ENCODE data around the gene G6PD.
A peak's percentile ranks its signal among the peaks of the same experiment; 100 is the strongest.
"Not testable (repeated sequence)": the region's sequence is repeated elsewhere in the genome, so short reads cannot be mapped to it uniquely, and the experiment has no call there.

Gene G6PD

DNA sequence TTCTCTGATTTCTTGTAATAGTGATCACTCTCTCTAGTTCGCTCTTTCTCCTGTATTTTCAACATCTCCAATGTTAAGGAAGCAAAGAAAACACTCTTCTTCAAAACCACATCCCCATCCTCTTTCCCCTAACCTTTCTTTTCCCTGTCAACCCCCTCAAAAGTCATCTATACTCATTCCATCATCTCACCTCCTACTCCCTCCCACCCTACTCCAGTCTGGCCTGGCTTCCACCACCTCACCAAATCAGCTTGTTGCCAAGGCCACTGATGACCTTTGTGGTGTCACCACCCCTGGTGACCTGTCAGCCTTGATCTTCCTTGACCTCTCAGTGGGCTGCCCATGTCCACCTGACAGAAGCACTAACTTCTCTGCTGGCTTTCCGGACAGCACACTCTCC, 32.9 kb downstream of the G6PD start:
- no peak for ATAC-seq

DNA sequence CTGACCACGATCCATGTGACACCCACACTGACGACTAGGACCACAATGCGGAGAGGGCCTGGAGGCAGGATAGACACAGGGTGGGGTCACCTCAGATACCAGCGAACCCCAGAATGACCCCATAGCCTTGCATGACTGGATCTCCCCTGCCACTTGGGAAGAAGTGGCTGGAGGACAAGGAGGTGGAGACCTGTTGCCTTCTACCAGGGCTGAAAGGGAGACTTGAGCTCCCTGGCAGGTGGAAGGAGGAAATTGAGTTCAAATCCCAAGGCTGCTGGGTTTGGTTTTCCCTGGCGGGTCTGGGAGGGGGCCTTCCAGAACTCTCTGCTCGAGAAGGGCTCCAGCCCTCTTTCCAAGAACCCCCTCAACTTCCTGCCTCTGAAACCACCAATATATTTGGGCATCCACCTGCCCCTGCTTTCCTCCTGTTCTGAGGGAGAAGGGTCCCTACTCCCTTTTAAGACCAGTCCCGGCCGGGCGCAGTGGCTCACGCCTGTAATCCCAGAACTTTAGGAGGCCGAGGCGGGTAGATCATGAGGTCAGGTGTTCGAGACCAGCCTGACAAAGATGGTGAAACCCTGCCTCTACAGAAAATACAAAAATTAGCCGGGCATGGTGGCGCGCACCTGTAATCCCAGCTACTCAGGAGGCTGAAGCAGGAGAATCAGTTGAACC, 33.6 kb downstream of the G6PD start:
- ATAC-seq: no peak

DNA sequence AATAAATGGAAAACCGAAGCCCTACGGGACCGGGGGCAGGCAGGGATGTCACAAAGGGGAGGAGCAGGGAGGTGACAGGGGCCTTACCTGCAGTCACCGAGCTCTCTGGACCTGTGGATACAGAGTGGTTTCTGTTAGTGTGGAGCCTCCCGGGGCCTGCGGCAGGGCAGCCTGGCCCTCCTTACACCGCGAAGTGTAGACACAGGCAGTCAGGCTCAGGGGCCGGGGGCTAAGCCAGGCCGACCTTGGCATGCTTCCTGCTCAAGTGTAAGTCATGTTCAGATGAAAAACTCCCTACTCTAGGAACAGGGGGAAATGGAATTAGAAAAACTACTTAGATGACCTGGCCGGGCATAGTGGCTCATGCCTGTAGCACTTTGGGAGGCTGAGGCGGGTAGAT, 34.9 kb downstream of the G6PD start:
- ATAC-seq: no peak

DNA sequence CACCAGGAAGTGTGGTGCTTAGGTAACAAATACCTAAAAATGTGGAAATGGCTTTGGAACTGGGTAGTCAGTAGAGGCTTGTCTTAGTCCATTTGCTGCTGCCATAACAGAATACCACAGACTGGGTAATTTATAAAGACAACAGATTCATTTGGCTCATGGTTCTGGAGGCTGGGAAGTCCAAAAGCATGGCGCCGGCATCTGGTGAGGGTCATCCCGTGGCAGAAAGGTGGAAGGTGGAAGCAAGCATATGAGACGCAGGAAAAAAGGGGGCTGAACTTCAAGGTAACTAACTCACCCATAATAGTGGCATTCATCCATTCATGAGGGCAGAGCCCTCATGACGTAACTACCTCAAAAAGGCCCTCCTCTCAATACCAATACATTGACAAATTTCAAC, 37.2 kb downstream of the G6PD start:
- no peak for ATAC-seq

DNA sequence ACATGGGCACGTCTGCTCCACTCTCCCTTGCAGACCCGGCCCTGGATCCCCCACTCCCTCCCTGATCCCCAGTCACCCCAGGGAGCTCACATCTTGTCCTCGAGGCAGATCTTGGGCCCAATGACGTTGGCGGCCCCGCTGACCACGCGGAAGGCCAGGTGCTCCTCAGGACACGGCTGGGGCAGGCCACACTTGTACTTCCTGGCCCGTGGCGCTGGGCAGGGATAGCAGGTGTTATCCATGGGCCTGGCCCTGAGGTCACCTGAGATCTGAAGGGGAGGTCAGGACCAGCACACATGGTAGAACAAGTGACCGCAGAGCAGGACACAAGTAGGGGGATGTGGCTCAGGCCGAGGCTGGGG, 38.3 kb downstream of the G6PD start:
- ATAC-seq: no peak

DNA sequence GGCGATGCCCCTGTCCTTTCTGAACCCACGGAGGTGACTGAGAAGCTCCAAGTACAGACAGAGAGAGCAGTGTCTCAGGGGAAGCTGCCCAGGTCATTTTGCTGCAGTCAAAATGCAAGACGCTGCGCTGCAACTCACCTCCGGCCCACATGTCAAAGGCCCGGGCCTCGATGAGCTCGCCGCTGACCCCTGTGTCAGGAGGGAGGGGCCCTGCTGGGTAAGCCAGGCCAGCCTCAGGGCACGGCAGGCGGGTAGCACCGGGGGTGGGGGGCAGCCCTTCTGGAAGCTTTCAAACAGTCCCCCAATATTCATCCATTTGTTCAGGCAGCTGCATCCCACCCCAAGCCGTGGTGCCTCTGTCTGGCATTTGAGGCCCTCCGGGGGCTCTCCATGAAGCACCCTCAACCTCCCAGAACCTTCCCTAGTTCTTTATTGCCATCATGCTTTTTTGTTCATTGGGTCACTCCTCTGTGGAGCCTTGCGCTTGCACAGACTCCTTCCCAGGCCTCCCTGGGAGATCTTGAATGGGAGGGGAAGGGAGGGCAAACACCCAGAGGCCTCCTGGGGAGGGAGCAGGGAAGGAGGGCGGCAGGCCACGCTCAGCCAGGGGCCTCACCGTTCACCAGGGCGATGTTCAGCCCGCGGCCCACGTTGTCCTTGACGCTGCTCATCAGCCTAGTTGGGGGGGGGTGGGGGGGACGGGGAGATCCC, 38.8 kb downstream of the G6PD start:
- ATAC-seq: no peak

DNA sequence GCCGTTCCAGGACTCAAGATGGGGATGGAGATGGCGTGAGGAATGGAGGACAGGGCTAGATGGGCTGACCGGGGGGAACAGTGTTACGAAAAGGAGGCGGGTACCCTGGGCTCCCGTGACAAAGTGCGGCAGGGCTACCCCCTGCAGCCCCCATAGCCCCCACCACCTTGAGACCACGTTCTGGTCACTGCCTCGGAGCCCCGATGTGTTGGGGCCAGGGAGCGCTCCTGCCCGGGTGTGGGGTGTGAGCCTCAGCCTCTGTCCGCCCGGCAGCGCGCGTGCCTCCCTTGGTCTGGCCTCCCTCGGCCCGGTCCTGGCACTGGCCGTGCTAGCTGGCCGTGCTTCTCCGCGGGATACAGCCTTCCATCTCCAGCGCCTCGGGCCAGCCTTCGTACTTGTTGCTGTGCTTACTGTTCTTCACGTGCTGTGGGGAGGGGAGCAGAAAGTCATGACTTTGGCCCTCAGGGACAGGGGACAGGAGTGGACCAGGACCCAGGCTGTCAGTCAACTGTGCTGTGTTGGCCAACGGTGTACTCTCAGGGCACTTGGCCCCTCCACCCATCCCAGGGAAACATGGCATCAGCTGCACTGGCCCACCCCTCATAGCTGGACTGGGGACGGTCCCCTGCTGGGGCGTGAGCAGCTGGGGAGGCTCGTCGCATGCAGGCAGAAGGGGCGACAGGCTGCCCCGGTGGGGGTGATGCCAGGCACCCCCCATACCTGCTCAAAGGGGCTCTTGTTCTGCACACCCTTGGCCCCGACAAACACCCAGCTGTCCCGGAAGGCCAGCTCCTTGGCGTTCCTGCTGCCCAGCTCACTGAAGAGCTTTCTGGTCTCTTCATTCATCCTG, 39.9 kb downstream of the G6PD start:
- ATAC-seq: no peak

DNA sequence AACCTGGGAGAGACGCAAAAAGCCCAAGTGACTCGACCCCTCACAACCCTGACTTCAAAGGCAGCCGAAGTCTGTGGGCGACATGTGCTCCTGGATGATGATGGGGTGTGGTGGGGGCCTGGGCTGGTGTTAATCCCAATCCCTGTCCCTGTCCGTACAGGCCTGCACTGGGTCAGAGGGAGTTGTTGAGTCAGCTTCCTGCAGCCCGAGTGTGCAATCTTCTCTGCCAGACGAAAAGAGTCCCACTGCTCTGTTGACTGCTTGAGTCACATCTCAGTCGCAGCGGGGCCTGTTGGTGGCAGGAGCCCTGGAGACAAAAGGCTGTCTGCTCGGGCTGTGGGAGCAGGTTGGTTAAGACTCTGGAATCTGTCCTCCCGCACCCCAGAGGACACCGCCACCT, 40.9 kb downstream of the G6PD start:
- ATAC-seq: no peak

DNA sequence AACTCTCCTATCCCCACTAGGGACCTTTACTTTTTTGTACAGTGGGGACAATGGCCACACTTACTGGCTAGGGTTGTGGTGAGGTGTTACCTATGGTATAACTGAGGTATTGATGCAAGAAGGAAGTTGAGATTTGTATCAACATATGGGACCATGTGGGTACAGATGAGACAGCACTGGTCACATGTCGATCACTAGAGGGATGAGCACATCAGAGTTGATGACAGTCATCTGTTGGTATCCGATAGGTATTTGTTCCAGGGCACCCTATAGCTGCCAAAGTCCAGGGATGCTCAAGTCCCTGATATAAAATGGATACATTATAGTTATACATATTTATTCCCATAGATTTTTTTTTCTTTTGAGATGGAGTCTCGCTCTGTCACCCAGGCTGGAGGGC, 43.7 kb downstream of the G6PD start:
- no peak for ATAC-seq

DNA sequence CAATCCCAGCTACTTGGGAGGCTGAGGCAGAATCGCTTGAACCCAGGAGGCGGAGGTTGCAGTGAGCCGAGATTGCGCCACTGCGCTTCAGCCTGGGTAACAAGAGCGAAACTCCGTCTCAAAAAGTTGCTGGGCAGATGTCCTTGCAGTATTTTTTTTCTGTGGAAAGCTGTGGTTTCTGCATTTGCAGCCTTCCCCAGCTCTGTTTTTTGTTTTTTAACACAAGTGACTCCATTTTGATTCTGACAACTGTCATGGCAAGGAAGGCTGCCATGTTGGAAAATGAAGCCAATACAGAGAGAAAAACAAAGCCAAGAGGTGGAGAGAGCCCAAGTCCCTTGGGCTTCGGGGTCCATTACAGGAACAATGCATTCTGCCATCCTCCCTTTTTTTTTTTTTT, 44.5 kb downstream of the G6PD start:
- ATAC-seq: no peak

DNA sequence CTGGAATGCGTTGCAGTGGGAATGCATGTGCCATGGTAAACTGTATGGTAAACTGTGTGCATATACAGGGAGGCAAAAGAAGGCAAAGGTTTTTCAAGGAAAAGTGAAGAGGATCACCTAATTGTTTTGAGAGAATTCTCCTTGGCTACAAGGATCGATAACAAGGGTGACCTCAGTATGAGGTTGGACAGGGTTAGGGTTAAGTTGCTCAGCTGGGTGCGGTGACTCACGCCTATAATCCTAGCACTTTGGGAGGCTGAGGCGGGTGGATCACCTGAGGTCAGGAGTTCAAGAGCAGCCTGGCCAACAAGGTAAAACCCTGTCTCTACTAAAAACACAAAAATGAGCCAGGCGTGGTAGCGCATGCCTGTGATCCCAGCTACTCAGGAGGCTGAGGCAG, 45.2 kb downstream of the G6PD start:
- not testable (repeated sequence) for ATAC-seq

DNA sequence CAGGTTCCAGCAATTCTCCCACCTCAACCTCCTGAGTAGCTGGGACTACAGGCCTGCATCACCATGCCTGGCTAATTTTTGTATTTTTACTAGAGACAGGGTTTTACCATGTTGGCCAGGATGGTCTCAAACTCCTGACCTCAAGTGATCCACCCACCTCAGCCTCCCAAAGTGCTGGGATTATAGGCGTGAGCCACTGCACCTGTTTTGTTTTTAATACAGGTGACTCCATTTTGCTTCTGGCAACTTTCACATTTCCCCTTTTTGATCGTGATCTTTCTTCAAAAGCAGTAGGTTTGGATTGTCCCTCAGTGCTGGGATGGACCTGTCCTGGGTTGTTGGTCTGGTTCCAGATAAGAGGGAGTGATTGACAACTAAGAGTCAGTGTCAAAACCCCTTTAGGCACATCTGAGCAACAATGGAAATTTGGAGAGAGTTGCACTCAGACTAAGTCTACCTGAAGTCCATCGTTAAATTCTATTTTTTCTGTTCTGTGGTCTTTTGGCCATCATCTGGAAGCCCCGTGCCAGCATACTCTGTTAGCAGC, 50.0 kb downstream of the G6PD start:
- ATAC-seq: not testable (repeated sequence)

DNA sequence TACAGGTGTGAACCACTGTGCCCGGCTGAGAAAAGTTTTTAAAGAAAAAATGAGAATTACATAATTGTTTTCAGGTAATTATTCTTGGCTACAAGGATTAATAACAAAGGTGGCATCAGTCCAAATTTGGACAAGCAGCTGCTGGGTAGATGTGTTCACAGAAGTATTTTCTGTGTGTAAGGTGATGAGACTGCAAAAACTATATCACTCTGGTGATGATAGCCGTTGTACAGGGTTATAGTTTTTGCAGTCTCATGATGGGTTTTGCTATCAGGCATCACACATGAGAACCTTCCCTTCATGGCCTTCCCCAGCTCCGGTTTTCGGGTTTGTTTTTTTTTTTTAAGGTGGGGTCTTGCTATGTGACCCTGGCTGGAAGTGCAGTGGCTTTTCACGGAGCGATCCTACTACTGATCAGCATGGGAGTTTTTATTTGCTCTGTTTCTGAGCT, 51.1 kb downstream of the G6PD start:
- no peak for ATAC-seq

DNA sequence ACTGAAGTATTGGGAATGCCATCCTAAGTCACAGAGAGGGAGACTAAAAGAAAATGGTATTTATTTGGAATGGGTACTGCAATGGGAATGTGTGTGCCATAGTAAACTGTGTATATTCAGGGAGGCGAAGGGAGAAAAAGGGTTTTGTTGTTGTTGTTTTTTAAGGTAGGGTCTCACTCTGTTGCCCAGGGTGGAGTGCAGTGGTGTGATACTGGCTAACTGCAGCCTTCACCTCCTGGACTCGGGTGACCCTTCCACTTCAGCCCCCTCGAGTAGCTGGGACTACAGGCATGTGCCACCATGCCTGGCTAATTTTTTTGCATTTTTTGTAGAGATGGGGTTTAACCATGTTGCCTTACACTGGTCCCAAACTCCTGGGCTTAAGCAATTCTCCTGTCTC, 51.9 kb downstream of the G6PD start:
- no peak for ATAC-seq

DNA sequence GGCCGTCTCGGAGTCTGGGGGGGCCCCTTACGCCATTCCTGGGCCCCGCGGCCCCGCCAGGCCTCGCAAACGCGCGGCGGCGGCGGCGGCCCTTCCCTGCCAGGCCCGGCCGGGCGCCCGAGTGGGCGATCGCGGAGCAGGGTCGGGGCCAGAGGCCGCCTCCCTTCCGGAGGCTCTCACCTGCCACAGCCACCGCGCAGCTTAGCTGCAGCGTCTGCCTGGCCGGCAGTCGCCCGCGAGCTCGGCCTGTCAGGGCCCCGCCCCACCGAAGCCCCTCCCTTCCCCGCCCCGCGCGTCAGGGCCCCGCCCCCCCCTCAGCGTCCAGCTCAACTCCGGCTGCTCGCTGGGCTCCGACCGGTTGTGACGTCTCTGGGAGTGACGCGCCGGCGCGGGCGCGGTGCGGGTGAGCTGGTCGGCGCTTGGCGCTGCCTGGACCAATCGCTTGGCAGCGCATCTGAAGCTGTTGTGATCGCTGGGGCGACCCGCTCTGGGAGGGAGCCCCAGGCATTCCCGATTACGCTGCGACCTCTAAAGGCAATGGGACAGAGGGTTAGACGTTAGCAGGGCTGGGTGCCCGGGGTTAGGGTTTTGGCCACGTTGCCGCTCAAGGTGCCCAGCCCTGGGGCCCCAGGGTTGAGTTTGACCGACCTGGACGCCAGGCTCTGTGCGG, 56.1 kb downstream of the G6PD start, which contains the start of gene SLC10A3:
Gene SLC10A3 (minus strand): TSS at position 216 of the 670 bp plus-strand sequence. CDS start 1,689 bp downstream, outside the sequence.
- peak; percentile 92 to 93 for ATAC-seq

DNA sequence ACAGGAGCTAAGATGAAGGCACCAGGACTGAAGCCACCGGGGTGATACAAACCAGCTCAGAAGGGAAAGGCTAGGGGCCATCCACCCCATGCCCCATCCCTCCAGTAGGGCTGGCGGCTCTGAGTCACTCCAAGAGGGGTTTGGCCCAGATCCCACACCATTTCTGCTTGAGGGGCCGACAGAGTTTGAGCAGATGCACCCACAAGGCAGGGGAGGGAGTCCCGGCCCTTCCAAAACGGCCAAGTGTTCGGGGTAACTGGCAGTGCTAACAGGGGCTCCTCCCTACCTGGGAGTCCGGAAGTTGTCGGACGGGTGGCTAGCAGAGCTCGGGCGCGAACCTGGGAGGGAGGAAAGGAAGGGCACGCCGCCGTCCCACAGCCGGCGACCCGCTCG, 56.6 kb downstream of the G6PD start:
- peak; percentile 15 to 17 for ATAC-seq

DNA sequence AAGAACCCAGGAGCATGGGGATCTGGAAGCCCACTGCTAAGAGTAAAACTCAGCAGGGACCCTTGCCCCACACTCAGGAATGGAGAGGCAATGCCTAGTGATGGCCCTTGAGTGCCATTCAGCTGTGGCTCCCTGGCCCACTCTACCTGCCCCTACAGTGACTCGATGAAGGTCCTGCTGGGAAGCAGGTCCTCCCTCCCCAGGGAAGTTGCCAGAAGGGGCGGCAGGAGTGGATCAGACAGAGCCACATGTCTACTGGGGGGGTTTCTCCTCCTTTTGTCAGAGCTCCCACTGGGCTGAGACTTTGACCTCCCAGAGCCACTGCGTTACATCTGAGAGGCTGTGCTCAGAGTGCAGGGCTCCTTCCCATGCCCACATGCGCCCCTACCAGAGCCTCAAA, 57.5 kb downstream of the G6PD start:
- ATAC-seq: no peak

DNA sequence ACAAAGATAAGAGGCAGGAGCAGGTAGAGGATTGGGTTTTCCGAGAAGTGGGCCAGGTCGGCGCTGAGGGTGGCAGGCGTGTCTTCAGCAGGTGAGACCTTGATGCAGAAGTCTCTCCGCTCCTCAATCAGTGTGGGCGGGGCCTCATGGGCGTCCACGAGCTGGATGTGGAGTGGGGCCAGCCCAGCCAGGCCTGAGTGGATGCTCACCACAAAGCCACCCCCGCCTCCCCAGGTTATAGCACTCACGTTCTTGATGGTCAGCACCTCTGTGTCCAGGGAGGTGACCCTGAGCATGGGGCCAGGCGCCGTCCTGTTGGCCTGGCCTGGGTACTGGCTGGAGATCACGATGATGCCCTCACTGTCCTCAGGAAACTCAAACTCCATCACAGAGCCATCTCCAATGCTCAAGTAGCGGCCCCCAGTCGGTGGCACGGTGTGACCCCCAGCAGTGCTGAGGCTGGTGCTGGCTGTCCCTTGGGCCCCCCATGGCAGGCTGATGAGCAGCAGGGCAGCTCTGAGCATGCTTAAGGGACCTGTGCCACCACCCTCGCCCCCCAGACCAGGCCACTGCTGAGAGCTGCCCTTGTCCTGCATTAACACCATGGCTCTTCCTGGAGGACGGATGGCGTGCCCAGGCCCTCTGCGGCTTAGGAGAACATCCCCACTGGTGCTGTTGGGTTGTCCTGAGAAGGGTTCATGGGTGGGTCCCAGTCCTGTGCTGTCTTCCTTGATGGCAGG, 58.1 kb downstream of the G6PD start:
- no peak for ATAC-seq

DNA sequence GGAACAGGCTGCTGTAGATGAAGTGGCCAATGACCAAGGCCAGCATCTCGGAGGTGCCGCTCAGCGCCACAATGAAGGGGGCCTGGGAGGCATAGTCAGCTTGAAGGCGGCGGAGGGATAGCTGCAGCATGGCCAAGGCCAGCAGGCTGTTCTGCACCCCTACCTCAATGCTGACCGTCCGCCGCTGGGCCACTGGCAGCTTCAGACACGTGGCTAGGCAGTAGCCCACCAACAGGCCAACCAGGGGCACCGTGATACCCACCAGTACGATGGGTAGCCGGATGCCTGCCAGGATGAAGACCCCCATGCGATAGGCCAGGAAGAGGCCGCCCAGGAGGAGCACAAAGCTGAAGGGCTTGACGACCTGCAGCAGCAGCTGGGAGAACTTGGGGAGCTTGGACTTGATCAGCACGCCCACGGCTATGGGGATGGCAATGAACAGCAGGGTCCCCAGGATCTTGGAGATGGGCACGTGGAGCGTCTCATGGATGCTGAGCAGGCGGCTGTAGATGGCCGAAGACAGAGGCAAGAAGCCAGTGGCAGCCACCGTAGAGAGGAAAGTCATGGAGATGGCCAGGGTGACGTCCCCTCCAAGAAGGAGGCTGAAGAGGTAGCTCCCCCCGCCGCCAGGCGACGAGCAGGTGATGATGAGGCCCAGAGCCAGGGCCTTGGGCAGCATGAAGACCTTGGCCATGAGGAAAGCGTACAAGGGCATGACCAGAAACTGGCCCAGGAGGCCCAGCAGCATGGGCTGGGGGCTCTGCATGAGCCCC, 58.9 kb downstream of the G6PD start:
- ATAC-seq: no peak

DNA sequence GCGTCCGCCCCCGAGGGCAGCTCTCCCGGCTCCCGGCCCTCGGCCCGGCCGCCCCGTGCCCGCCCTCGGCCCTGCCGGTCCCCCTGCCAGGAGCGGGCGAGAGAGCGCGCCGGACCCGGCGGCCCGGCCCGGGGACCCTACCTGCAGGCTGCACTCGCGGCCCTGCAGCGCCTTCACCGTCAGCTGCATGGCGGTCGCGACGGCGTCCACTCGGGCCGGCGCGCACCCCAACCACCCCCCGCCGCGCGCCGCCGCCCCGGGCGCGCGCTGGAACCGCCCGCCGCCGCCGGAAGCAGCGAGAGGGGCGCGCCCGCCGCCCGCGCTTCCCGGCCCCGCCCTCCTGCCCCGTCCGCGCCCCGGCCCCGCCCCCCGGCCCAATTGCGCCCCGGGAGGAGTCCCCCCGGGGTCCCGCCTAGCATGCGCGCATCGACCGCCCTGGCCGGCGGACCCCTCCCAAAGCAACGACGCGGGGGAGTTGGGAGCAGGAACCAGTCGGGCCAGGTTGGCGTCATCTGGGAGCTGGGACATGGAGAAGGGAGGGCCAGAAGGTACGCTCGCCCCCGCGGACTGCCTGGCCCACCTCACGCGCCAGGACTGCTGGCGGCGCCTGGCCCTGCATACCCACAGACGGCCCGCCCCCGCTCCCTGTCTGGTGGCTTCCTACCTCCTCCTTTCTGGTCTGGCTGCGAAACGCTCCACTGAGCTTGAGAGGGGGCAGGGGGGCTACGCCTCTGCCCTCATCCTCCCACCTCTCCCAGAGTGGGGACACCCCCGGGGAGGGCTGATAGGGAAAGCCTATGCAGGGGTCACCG, 60.0 kb downstream of the G6PD start, which contains the start of gene UBL4A:
Gene UBL4A (minus strand): TSS at position 220 of the 812 bp plus-strand sequence. CDS start 31 bp downstream, at position 189.
- peak; percentile 8 to 14 for ATAC-seq

Measured in activated CD4-positive, CD25-positive, alpha-beta regulatory T cell treated with anti-CD3 and anti-CD28 coated beads, Interleukin-2, amount 50 U/mL, for 24 hours (primary cell).